GM19397 (cell line): Measurements from ENCODE around the gene TNFRSF6B.
"Not testable (repeated sequence)": the region's sequence is repeated elsewhere in the genome, so short reads cannot be mapped to it uniquely, and the experiment has no call there.

Experiments used
- ATAC-seq: cut with Tn5 transposase; IDR thresholded peaks from one replicate; pipeline ENCODE4 v1.9.1; 2021; ENCODE audit warnings: mild to moderate bottlenecking, moderate library complexity; ENCODE audit not compliant: unreplicated experiment

The TNFRSF6B gene

DNA sequence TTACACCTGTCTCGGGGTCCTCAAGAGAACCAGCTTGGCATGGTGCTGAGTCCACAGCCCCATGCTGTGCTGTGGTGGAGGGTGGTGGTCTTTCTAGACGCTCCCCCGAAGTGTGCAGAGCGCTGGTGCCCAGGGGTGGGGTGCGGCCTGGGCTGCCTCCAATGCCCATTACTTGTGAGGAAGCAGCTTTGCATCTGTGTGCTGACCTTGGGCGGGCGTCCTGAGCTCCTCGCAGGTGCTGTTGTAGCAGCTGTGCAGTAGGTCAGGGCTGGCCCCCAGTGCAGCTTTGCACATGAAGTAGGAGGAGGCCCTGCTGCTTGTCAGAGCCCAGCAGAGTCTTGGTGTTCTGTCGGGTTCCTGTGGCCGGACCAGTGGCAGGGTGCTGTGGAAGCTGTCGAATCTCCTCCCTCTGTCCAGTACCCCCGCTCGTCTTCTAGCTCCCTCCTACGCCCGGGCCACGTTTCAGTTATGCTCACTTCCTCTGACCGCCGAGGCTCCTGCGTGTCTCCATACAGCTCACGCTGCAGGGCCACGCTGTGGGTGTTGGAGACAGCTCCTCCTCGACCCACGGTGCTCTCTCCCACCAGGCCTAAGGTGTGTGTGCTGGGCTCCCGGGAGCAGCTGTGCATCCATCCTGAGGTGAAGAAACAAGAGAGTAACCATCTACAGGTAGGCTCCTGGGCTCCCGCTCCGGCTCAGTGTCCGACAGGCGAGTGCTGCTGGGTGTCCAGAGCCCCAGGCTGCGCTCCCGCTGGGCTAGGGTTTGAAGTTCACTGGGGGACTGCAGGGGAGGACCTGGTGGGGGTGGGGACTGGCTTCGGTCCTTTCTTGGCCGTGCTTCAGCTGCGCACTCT, 34.3 kb upstream of the TNFRSF6B start:
- no peak for ATAC-seq

DNA sequence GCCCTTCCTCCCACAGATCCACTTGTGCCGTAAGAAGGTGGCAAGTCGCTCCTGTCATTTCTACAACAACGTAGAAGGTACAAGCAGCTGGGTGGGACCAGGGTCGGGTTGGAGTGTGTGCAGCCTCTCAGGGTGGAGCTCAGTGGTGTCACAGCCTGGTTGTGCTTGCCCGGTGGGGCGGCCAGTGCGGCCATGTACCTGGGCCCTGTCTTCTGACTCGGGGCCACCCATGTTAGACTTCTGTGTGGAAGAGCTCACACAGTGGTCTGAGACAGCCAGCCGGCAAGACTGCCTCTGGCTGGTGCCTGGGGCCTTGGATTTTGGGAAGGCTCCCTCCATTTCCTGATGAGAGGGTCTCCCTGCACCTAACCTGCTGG, 33.7 kb upstream of the TNFRSF6B start:
- no peak for ATAC-seq

DNA sequence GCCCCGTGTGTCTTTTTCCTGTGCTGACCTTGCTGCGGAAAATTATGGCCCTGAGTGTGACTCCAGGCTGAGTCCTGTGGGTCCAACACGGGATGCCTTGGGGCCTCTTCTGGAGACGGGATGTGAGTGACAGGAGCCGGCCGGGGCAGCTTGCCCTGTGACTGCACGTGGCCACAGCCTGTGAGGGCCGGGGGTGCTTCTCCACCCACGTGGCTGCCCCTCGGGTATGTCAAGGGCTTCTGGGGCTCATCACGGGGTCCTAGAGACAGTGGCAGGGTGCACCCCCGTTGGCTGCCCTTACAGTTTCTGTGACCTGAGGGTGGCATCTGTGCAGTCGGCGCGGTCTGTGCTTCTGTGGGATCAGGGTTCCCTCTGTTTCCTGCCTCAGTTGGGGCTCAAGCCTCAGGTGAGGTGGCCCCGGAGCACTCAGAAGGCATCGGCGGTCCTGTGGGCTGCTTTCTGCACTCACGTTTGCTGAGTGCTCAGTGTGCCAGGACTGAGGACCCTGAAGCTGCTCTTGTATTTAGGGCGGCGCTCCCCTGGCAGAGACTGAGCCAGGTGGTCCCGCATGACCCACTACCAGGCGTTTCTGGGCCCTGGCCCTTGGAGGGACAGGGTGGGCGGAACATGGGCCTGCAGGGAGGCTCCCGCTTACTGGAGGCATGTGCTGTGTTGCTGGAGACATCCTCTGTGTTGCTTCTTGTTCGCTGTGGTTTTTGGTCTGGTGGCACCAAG, 33.0 kb upstream of the TNFRSF6B start:
- ATAC-seq: no peak

DNA sequence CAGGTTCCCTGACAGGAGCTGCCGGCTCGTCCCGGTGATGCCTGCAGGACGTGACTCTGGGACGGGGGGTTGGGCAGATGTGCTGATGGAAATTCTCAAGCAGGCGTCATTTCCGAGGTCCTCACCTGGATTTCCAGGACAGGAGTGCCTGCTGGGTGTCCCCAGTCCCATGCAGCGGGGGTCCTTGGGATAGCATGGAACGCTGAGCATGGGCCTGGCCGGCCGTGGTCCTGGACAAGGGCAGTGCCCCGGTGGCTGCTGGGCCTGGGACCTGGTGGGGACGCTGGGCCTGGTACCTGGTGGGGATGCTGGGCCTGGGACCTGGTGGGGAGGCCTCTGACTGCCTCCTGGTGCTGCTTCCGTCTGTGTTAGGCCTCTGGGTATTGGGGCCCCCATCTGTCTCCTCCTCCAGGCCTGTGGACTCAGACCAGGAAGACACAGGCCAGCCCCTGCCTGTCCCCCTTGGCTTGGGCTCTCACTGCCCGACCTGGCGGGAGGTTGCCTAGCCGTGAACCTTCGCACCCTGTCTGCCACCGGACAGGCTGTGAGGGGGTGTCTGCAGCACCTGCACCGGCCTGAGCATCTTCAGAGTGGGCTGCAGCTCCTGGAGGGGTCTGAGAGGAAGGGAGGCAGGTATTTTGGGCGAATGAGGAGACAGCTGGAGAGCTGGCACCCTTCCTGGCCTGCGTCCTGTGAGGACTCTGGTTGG, 32.2 kb upstream of the TNFRSF6B start:
- no peak for ATAC-seq

DNA sequence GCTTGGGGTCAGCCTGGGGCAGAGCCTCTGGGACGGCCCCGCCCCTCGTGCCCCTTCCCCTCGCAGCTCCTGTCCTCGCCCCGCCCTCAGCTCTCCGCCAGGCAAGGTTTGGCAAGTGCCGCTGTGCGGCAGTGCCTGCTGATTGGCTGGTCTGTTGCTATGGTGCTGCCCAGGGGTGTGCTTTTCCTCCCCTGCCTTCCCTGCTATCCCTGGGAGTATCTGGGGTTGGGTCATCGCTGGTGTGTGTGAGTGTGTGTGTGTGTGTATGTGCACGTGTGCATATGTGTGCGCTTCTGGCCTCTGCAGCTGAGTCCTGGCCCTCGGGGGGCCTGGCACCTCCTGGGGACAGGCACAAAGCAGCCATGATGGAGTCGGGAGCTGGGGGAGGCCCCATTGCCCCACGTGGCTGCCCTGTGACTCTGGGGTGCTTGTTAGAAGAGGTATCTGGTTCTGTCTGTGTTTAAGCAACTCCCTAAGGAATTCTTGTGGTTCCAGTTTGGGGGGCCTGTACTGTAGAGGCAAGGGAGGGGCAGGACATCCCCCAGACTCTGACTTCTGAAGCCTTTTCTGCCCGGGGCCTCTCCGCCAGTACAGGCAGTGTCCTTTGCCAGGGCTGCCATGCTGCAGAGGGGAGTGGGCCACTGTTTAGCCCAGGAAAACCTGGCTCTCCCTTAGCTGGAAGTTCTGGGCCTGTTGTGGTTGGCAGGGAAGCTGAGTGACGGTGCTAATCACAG, 31.4 kb upstream of the TNFRSF6B start:
- no peak for ATAC-seq

DNA sequence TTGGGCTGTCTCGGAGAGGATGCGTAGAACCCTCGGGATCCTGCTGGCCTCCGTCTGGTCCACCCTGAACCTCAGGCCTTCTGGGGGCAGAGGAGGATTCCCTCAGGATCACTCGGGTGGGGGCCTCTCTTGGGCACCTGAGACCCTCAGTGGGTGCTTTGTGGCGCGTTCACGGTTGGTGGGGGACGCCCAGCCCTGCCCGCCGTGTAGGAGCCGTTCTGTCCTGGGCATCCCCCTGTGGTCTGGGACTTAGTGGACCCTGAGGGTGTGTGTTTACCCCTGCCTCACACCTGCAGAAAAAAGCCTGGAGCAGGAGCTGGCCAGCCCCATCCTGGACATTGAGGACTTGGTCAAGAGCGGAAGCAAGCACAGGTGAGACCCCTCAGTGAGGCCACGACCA, 30.7 kb upstream of the TNFRSF6B start:
- no peak for ATAC-seq

DNA sequence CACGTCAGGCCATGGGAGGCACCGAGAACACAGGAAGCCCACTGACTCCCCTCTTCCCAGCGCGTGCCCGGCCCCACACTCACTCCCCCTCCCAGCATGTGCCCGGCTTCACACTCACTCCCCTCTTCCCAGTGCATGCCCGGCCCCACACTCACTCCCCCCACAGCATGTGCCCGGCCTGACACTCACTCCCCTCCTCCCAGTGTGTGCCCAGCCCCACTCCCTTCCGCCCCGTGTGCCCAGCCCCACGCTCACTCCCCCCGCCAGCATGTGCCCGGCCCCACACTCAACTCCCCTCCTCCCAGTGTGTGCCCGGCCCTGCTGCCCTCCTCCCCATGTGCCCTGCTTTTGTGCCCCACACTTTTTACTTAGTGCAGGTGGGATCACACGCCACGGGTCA, 28.6 kb upstream of the TNFRSF6B start:
- no peak for ATAC-seq

DNA sequence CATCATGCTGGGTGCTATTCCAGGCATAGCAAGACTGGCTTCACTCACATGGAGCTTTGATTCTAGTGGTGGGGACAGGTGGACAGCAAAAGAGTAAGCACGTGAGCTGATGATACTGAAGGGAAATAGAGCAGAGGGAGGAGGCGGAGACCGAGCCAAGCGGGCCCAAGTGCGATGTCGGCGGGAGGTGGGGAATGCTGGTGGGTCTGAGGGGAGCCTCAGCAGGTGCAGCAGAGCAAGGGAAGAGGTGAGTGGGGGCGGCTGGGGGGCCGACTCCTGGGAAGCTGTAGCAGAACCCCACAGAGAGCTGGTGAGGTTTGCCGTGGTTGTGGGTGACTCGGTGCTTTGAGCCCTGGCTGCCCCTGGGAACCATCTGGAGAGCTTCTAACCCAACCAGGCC, 28.1 kb upstream of the TNFRSF6B start:
- no peak for ATAC-seq

DNA sequence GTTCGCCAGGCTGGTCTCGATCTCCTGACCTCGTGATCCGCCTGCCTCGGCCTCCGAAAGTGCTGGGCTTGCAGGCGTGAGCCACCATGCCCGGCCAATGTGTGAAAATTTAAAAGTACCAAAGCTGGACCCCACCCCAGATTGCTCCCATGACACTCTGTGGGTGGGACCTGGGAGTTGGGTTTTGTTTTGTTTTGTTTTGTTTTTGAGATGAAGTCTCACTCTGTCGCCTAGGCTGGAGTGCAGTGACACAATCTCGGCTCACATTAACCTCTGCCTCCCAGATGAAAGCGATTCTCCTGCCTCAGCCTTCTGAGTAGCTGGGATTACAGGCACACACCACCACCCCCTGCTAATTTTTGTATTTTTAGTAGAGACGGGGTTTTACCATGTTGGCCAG, 24.8 kb upstream of the TNFRSF6B start:
- not testable (repeated sequence) for ATAC-seq

DNA sequence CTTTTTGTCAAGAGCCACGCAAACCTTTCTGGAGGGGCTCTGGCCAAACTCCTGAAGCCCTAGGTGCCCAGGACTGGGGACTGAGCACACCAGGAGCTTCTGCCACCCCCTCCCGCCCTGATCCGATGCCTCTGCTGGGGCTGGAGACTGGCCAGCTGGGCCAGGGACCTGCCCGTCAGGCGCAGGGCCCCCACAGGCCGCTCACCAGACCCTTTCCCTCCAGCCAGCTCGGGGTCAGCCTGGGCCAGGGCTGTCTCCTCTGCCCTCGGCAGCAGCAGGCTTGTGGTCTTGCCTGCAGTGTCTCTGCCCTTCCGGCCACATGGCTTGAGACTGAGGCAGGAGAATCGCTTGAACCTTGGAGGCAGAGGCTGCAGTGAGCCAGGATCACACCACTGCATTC, 23.8 kb upstream of the TNFRSF6B start:
- no peak for ATAC-seq

DNA sequence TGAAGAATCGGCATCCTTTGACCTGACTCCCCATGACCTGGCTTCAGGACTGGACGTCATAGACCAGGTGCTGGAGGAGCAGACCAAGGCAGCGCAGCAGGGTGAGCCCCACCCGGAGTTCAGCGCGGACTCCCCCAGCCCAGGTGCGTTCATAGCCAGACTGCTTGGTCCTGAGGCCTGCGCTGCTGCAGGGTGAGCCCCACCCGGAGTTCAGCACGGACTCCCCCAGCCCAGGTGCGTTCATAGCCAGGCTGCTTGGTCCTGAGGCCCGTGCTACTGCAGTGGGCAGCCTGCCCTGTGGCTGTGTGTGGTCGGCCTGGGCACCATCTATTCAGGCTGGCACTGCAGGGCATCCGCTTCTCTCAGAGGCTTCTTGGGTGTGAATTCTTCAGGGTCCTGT, 22.5 kb upstream of the TNFRSF6B start:
- ATAC-seq: no peak

DNA sequence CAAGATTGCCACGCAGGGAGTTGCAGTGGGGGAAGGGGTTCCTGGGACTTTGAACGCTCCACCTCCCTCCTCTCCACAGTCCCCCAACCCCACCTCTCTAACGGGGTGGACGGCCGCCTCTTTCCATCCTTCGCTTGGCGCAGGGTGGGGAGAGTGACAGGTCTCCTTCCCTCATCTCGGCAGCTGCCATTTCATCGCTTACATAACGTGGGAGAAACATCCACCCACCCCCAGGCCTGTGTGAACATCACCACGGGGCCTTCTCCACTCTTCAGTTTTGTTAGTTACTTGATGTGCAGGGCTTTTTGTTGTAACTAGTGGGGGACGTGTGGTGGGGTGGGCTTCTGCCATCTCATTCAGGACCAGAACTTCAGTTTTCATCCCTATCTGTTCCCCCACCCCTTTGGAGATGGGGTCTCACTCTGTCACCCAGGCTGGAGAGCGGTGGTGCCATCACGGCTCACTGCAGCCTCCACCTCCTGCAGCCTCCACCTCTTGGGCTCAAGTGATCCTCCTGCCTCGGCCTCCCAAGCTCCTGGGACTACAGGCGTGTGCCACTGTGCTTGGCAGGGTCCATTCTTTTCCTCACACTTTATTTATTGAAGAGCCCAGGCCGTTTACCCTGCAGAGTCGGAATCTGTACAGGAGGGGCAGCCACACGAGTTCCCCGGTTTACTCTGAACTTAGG, 20.6 kb upstream of the TNFRSF6B start:
- no peak for ATAC-seq

DNA sequence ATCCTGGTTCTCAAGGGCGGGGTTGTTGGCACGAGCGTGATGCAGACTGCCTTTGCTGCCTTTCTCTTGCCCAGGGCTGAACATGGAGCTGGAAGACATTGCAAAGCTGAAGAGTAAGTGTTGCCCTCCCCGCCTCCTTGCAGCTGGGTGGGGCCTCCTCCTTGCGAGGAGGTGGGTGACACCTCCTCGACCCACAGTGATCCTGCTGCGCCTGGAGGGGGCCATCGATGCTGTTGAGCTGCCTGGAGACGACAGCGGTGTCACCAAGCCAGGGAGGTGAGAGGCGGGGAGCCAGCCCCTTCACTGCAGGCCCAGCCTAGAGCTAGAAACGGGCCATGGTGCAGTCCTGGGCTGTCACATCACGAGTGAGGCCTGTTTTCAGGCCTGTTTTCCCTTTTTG, 18.4 kb upstream of the TNFRSF6B start:
- no peak for ATAC-seq

DNA sequence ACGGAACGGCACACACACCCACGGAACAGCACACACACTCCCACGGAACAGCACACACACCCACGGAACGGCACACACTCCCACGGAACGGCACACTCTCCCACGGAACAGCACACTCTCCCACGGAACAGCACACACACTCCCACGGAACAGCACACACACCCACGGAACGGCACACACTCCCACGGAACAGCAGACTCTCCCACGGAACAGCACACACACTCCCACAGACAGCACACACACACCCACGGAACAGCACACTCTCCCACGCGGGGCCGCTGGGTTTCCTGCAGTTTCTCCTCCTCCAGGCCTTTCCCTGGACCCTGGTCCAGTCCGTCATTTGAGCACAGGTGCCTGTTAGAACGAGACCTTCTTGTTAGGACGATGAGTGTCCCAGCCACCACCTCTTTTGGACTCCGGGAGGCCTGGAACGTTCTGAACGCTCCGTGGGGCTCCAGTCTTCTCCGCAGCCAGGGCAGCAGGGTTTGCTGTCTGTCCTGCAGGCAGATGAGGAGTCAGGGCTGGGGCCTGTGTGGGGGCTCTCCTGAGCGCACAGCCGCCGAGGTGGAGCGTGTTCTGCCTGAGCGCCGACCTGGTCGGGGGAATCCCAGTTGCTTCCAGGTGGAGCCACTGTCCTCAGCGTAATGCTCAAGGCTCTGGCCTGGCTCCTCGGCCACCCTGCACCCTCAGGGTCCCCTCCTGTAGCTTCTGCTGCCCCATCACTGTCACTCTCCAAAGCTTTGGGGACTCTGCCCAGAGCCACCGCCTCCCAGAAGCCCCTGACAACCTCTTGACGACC, 17.6 kb upstream of the TNFRSF6B start:
- ATAC-seq: no peak

DNA sequence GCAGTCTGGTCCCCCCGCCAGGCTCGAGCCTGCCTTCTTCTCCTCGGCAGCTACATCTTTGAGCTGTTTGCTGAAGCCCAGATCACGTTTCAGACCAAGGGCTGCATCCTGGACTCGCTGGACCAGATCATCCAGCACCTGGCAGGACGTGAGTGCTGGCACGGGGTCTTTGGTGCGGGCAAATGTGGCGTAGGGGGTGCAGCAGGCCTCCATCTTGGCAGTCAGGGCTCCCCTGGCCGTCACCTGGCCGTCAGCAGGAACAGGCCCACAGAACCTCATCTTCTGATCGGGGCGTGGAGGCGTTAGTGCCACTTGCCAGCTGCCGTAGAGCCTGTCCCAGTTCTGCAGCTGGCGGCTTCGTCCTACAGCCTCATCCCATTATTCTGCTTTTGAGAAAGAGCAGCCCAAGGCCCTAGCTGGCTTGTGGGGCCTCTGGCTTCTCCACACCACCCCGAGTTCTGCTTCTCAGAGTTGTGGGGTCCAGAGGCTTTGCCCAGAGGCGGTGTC, 16.6 kb upstream of the TNFRSF6B start:
- ATAC-seq: no peak

DNA sequence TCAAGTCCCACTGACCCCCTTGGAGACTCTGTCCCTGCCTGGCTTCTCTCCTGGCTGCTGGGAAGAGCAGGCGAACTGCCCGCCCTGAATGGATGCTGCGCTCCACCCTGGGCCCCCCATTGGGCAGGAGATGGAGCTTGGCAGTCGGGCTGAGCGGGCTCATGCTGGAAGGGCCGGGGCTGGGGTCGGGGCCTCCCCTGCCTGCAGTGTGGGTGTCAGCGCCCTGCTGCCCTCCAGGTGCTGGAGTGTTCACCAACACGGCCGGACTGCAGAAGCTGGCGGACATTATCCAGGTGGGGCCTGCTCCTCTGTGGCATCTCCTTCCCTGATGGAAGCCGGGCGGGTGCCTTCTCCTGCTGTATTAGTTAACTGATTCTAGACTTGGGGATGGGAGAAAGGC, 16.0 kb upstream of the TNFRSF6B start:
- no peak for ATAC-seq

DNA sequence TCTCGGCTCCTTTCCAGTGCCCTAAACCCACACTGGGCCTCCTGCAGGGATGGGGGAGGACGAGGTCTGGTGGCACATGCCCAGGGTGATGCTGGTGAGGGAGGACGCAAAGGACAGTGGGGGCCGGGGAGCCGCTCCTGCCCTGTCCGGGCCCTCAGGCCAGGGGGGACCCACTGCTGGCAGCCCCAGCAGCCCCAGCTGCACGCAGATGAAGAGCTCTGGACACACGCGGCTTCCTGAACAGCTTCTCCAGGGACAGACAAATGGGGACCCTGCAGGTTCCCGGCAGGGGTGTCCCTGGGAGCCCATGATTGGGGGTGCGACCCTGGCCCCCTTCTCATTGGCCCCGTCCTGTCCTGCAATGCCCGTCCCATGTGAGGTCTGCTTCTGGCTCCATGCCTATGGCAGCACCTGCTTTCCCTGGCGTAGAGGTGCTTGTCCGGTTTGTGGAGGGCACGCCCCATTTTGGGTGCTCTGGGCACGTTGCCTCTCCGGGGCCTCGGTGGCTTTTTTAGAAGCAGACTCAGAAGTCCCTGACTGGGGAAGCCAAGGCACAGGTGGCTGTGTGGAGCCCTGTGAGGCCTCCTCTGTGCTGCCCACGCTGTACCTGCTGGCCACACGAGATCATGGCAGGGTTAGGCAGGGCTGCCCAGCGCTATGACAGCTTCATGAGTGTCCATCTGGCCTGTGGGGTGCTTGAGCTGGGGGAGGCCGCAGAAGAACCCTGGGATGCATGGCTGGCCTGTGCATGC, 15.4 kb upstream of the TNFRSF6B start:
- no peak for ATAC-seq

DNA sequence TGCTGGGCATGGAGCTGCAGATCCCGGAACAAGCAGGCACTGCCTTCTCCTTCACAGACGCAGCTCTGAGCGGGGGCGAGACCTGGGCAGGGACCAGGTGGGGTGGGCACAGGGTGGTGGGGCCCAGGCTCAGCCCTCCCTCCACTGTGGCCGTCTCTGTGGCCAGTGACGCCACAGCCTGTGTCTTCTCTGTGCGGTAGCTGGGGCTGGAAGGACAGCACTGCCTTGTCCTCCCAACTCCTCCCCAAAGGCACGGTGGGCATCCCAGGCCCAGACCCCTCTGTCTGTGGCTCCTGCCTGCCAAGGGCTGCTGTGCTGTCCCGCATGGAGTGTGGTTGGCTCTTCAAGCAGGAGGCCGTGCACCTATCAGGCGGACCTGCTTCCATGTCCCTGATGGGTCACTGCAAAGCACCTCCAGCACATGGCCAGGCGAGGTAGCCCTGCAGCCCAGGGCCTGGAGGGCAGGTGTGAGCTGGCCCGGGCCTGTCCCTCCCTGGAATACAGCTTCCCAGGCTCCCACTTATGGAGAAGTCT, 14.8 kb upstream of the TNFRSF6B start:
- no peak for ATAC-seq
